ENCODE measurements around the gene PIGM. TPM values are rescaled to one million over a fixed set of nuclear protein-coding genes. Genes with fewer than 3 reads are reported as not detected.

The PIGM gene
- total RNA-seq, 4 donors from 2014 or later, result 2.7 to 3.8 (median 2.9) TPM

DNA sequence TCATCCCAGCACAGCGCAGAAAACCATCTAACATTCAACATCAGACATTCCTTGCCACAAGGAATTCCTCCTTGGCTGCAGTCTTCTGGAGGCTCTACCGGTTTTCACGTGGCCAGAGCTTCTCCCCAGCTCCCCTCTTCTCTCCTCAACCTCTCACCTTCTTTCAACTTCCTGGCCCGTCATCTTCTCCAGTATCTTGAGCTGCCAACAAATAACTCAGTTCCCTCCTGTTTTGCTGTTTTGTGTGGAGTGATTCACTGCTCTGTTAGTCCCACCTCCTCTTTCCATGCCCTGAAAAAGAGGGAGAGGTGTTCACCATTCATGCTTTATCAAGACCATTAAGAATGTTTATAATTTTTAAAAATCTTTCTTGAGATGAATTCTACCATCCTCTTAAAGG is 32.6 kb downstream of the PIGM start:
- no peak for TF ChIP-seq CTCF (IDR thresholded peaks at IDR 0.05)
- TF ChIP-seq POLR2A (IDR thresholded peaks at IDR 0.05), result no peak
- WGBS, 2 donors, result 58 to 60% methylated on average over 4 of the region's 4 CpGs
- intact Hi-C loops (cut with DNase I), result no loop called here
- no peaks in the 10 kb centered on the region for H3K9me3 ChIP-seq
- H3K36me3 ChIP-seq, result no peaks in the 10 kb centered on the region
- peaks cover 0 to 4% (median 0%) of the 10 kb centered on the region in 3 donors for H3K4me1 ChIP-seq
- H3K4me3 ChIP-seq, result no peak overlapping the region
- H3K27me3 ChIP-seq, result no peaks in the 10 kb centered on the region
- DNase-seq, result no peak
- H3K27ac ChIP-seq, result no peak overlapping the region

DNA sequence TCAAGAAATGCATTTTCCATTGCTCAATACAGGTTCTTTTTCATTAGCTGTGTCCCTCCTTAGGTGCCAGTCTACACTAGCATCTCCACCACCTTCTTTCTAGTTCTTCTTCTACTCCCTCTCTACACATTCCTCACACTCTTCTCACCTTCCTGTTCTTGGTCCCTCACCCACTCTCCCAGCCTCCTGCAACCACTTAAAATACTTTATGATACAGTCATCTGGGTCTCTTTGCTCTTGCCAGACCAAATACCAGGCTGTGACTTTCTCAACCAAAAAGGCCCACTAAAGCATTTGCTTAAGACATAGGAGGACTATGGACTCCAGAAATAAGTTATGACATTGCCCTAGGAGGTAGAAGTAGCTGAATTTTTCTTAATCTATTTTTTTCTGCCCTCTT is 35.1 kb downstream of the PIGM start:
- no peaks in the 10 kb centered on the region for H3K36me3 ChIP-seq

DNA sequence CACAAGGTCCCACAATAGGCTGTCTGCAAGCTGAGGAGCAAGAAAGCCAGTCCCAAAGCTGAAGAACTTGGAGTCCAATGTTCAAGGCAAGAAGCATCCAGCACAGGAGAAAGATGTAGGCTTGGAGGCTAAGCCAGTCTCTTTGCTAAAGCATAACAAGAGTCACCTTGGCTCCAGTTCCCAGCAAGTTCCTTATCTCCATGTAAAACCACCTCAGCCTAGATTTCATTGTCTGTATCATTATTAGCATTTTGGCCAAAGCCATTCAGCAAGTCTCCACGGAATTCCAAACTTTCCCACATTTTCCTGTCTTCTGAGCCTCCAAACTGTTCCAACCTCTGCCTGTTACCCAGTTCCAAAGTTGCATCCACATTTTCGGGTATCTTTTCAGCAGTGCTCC is 36.9 kb downstream of the PIGM start:
- Histone ChIP-seq H3K27ac (no peak overlapping the region), H3K4me3 (no peak overlapping the region), H3K27me3 (peaks cover 0 to 6% (median 0%) of the 10 kb centered on the region in 4 donors), H3K4me1 (peaks cover 0 to 15% (median 4%) of the 10 kb centered on the region in 3 donors), H3K36me3 (no peaks in the 10 kb centered on the region), H3K9me3 (no peaks in the 10 kb centered on the region)
- WGBS, 2 donors, result 73 to 83% methylated on average over 2 of the region's 2 CpGs
- DNase-seq, result no peak
- TF ChIP-seq CTCF (IDR thresholded peaks at IDR 0.05) (no peak), POLR2A (IDR thresholded peaks at IDR 0.05) (no peak)
- intact Hi-C loops (cut with DNase I), result no loop called here

More for the DNA sequence above, 35.1 kb downstream of the PIGM start:
- Histone ChIP-seq H3K9me3 (no peaks in the 10 kb centered on the region), H3K4me3 (no peak overlapping the region), H3K27ac (no peak overlapping the region), H3K27me3 (no peaks in the 10 kb centered on the region), H3K4me1 (peaks cover 0 to 7% (median 4%) of the 10 kb centered on the region in 3 donors)
- TF ChIP-seq CTCF (IDR thresholded peaks at IDR 0.05) (no peak), POLR2A (IDR thresholded peaks at IDR 0.05) (no peak)
- DNase-seq, result no peak
- intact Hi-C loops (cut with DNase I), result no loop called here

- no peaks in the 10 kb centered on the region for H3K36me3 ChIP-seq
- H3K4me3 ChIP-seq, result no peak overlapping the region
- no peak for TF ChIP-seq CTCF (IDR thresholded peaks at IDR 0.05)
- TF ChIP-seq POLR2A (IDR thresholded peaks at IDR 0.05), result no peak
- DNase-seq, result no peak
- WGBS, 2 donors, result 73 to 79% methylated on average over 2 of the region's 2 CpGs
- H3K27ac ChIP-seq, result no peak overlapping the region
- no peaks in the 10 kb centered on the region for H3K9me3 ChIP-seq
- H3K4me1 ChIP-seq, result peaks cover 0 to 20% (median 4%) of the 10 kb centered on the region in 3 donors
- H3K27me3 ChIP-seq, result peaks cover 0 to 11% (median 0%) of the 10 kb centered on the region in 4 donors
- intact Hi-C loops (cut with DNase I), result no loop called here
Measured at GRCh38 chr1:159993911-159994310, 37.9 kb downstream of the PIGM start.

GRCh38 chr1:159992161-159992560 is 39.6 kb downstream of the PIGM start:
- WGBS, 2 donors, result 50 to 100% methylated on average over 1 of the region's 1 CpG
- TF ChIP-seq CTCF (IDR thresholded peaks at IDR 0.05) (no peak), POLR2A (IDR thresholded peaks at IDR 0.05) (no peak)
- Histone ChIP-seq H3K36me3 (no peaks in the 10 kb centered on the region), H3K9me3 (no peaks in the 10 kb centered on the region), H3K27me3 (peaks cover 0 to 11% (median 0%) of the 10 kb centered on the region in 4 donors), H3K4me1 (peaks cover 0 to 20% (median 4%) of the 10 kb centered on the region in 3 donors), H3K4me3 (no peak overlapping the region), H3K27ac (peak overlapping the region in 3 of 4 donors; percentile 37 to 55 (median 43))
- intact Hi-C loops (cut with DNase I), result no loop called here
- no peak for DNase-seq
